GM21825 (cell line): ENCODE results near the gene METTL22.
"Not testable (repeated sequence)": the region's sequence is repeated elsewhere in the genome, so short reads cannot be mapped to it uniquely, and the experiment has no call there.

ENCODE experiments used
- ATAC-seq: cut with Tn5 transposase; IDR thresholded peaks from one replicate; pipeline ENCODE4 v1.9.1; 2021; ENCODE audit warnings: mild to moderate bottlenecking, moderate library complexity; ENCODE audit not compliant: unreplicated experiment

The METTL22 gene

GRCh38 chr16:8631373-8631772, 9.9 kb downstream of the METTL22 start:
- no peak for ATAC-seq

- ATAC-seq, result no peak
Measured at GRCh38 chr16:8631818-8632465, 10.4 kb downstream of the METTL22 start.

GRCh38 chr16:8632675-8633182, 11.2 kb downstream of the METTL22 start:
- no peak for ATAC-seq

GRCh38 chr16:8634991-8635736, 13.7 kb downstream of the METTL22 start:
- no peak for ATAC-seq

GRCh38 chr16:8639694-8640093, 18.2 kb downstream of the METTL22 start:
- ATAC-seq, result no peak

GRCh38 chr16:8641671-8642070, 20.2 kb downstream of the METTL22 start:
- ATAC-seq, result no peak

GRCh38 chr16:8642146-8642545, 20.6 kb downstream of the METTL22 start:
- no peak for ATAC-seq

GRCh38 chr16:8644211-8645140, 23.0 kb downstream of the METTL22 start:
- no peak for ATAC-seq

GRCh38 chr16:8645141-8645521, 23.6 kb downstream of the METTL22 start:
- no peak for ATAC-seq

- ATAC-seq, result no peak
Measured at GRCh38 chr16:8645831-8646230, 24.3 kb downstream of the METTL22 start.

GRCh38 chr16:8646326-8647053, 25.0 kb downstream of the METTL22 start:
- ATAC-seq, result no peak

GRCh38 chr16:8647721-8648318, 26.3 kb downstream of the METTL22 start:
- no peak for ATAC-seq

- ATAC-seq, result no peak
Measured at GRCh38 chr16:8648877-8649276, 27.4 kb downstream of the METTL22 start.

- no peak for ATAC-seq
Measured at GRCh38 chr16:8649829-8650554, 28.5 kb downstream of the METTL22 start.

GRCh38 chr16:8651958-8652357, 30.5 kb downstream of the METTL22 start:
- ATAC-seq, result not testable (repeated sequence)

- ATAC-seq, result peak; percentile 73
Measured at GRCh38 chr16:8655184-8655717, 33.8 kb downstream of the METTL22 start.

GRCh38 chr16:8656376-8656775, 34.9 kb downstream of the METTL22 start:
- ATAC-seq, result no peak

GRCh38 chr16:8660841-8661301, 39.4 kb downstream of the METTL22 start:
- ATAC-seq, result no peak

GRCh38 chr16:8661703-8662102, 40.2 kb downstream of the METTL22 start:
- ATAC-seq, result no peak
